Motor neuron (in vitro differentiated cells): Measurements from ENCODE around the gene SLC26A9. TPM values are rescaled to one million over a fixed set of nuclear protein-coding genes. Genes with fewer than 3 reads are reported as not detected.
A peak's percentile ranks its signal among the peaks of the same experiment; 100 is the strongest.

Source experiments
- ATAC-seq, 8 experiments: fragments of 200-7000 bp; cut with Tn5 transposase; replicated peaks in 6 of 8; 2 replicates each; pipeline ENCODE4 v1.8.0; 2021; ENCODE audit warnings: mild to moderate bottlenecking in 8 of 8, moderate library complexity in 8 of 8
- H3K27ac ChIP-seq, 2 donors: fragments of 250-450 bp; sonication (Bioruptor Pico); 2 replicates each; pipeline ENCODE4 v1.9.0; 2021; ENCODE audit warnings: antibody characterized with exemption in 2 of 2, mild to moderate bottlenecking in 2 of 2, moderate library complexity in 1 of 2
- H3K4me1 ChIP-seq, 2 donors: fragments of 250-450 bp; sonication (Bioruptor Pico); replicated peaks in 1 of 2; 2 replicates each; pipeline ENCODE4 v1.6.1; 2021; ENCODE audit warnings: antibody characterized with exemption in 2 of 2, mild to moderate bottlenecking in 2 of 2, moderate library complexity in 1 of 2
- H3K4me3 ChIP-seq, 5 donors: fragments of 250-450 bp; sonication (Bioruptor Pico); 2 replicates each; pipeline ENCODE4 v1.9.0; 2021; ENCODE audit warnings: antibody characterized with exemption in 5 of 5, mild to moderate bottlenecking in 5 of 5, moderate library complexity in 4 of 5
- WGBS, 10 experiments: fragments of 450-650 bp; shearing (Covaris generic); methylation state at CpG; one replicate each; pipeline ENCODE4 v1.0.0; 2022; 5-methylcytosine and 5-hydroxymethylcytosine counted together
- in situ Hi-C, 9 experiments: fragments of 400-800 bp; cut with MboI; loops; one replicate each; pipeline ENCODE4 v1.15.0; 2021; ENCODE audit warnings: low sequenced_read_pairs in 9 of 9, low pct_unique_long_range_greater_than_20kb in 2 of 9; ENCODE audit not compliant: unreplicated experiment in 9 of 9
- total RNA-seq, 8 experiments: library from RNA; unstranded; fragments of 300-600 nt; gene quantifications; 2 replicates each; pipeline versions ENCODE4 v1.2.3 to v1.2.4, GENCODE V29; 2022

The SLC26A9 gene
- total RNA-seq, 8 experiments from 2014 or later: 0.05 to 2.0 (median 0.33) TPM; not detected in 2

- no peak for ATAC-seq
- H3K4me1 ChIP-seq: peaks cover 10 to 11% of the 10 kb centered on the region in 2 donors
- in situ Hi-C loops: loop anchor here in 3 of 9 experiments (25.0 kb wide), 2 partner anchors 185 to 310 kb away; partner anchors contain the start of gene RAB29 (in 2 of the 3)
- no peak overlapping the region for H3K4me3 ChIP-seq
- H3K27ac ChIP-seq: no peak overlapping the region
- WGBS, 10 experiments: 62 to 100% (median 84%) methylated on average over 1 to 4 of the region's 4 CpGs; no CpG with 5 or more reads in 1 of the 10 experiments
Observed at GRCh38 chr1:205972081-205972480, 28.8 kb upstream of the SLC26A9 start.

GRCh38 chr1:205971082-205971481 lies 27.8 kb upstream of the SLC26A9 start:
- Histone ChIP-seq H3K4me3 (no peak overlapping the region), H3K27ac (no peak overlapping the region), H3K4me1 (peaks cover under 1% of the 10 kb centered on the region in 2 donors)
- WGBS, 10 experiments: 67 to 100% (median 78%) methylated on average over 1 to 4 of the region's 4 CpGs
- in situ Hi-C loops: loop anchor here in 3 of 9 experiments (25.0 kb wide), 2 partner anchors 184 to 309 kb away; partner anchors contain the start of gene RAB29 (in 2 of the 3)
- no peak for ATAC-seq

GRCh38 chr1:205970486-205970885 lies 27.2 kb upstream of the SLC26A9 start:
- peak in 2 of 8 experiments; percentile 29 to 64 for ATAC-seq
- Histone ChIP-seq H3K4me1 (peaks cover 4% of the 10 kb centered on the region in 2 donors), H3K27ac (no peak overlapping the region), H3K4me3 (no peak overlapping the region)
- in situ Hi-C loops: loop anchor here in 3 of 9 experiments (25.0 kb wide), 2 partner anchors 183 to 308 kb away; partner anchors contain the start of gene RAB29 (in 2 of the 3)
- WGBS, 10 experiments: 0 to 64% (median 33%) methylated on average over 1 of the region's 1 CpG; no CpG with 5 or more reads in 1 of the 10 experiments

- Histone ChIP-seq H3K27ac (no peak overlapping the region), H3K4me3 (no peak overlapping the region), H3K4me1 (peaks cover 9 to 13% of the 10 kb centered on the region in 2 donors)
- WGBS, 10 experiments: 40 to 100% (median 81%) methylated on average over 1 to 8 of the region's 8 CpGs; no CpG with 5 or more reads in 2 of the 10 experiments
- in situ Hi-C loops: loop anchor here in 3 of 9 experiments (25.0 kb wide), 2 partner anchors 182 to 307 kb away; partner anchors contain the start of gene RAB29 (in 2 of the 3)
- no peak for ATAC-seq
Observed at GRCh38 chr1:205969229-205969628, 26.0 kb upstream of the SLC26A9 start.

- WGBS, 10 experiments: 47 to 96% (median 76%) methylated on average over 2 to 10 of the region's 10 CpGs; no CpG with 5 or more reads in 1 of the 10 experiments
Observed at GRCh38 chr1:205967554-205968335, 24.5 kb upstream of the SLC26A9 start.

GRCh38 chr1:205965036-205965884 lies 22.0 kb upstream of the SLC26A9 start:
- WGBS, 10 experiments: 60 to 81% (median 65%) methylated on average over 3 to 5 of the region's 13 CpGs; no CpG with 5 or more reads in 6 of the 10 experiments
- ATAC-seq: peak; percentile 39 to 93 (median 74)
- H3K27ac ChIP-seq: no peak overlapping the region
- no peak overlapping the region for H3K4me3 ChIP-seq
- H3K4me1 ChIP-seq: peaks cover 13 to 21% of the 10 kb centered on the region in 2 donors
- in situ Hi-C loops: loop anchor here in 3 of 9 experiments (25.0 kb wide), 2 partner anchors 178 to 303 kb away; partner anchors contain the start of gene RAB29 (in 2 of the 3)

More at GRCh38 chr1:205967554-205968335, 24.5 kb upstream of the SLC26A9 start:
- Histone ChIP-seq H3K4me1 (peaks cover 9 to 13% of the 10 kb centered on the region in 2 donors), H3K27ac (no peak overlapping the region), H3K4me3 (no peak overlapping the region)
- ATAC-seq: no peak
- in situ Hi-C loops: loop anchor here in 3 of 9 experiments (25.0 kb wide), 2 partner anchors 180 to 305 kb away; partner anchors contain the start of gene RAB29 (in 2 of the 3)

- H3K4me1 ChIP-seq: peaks cover 13 to 21% of the 10 kb centered on the region in 2 donors
- ATAC-seq: peak in 2 of 8 experiments; percentile 20 to 24
- in situ Hi-C loops: loop anchor here in 3 of 9 experiments (25.0 kb wide), 2 partner anchors 176 to 301 kb away; partner anchors contain the start of gene RAB29 (in 2 of the 3)
- no peak overlapping the region for H3K4me3 ChIP-seq
- 53 to 96% (median 80%) methylated on average over 4 to 11 of the region's 16 CpGs; no CpG with 5 or more reads in 3 of the 10 experiments for WGBS, 10 experiments
- H3K27ac ChIP-seq: no peak overlapping the region
Observed at GRCh38 chr1:205963352-205964155, 20.3 kb upstream of the SLC26A9 start.

GRCh38 chr1:205962821-205963221 lies 19.6 kb upstream of the SLC26A9 start:
- in situ Hi-C loops: loop anchor here in 3 of 9 experiments (25.0 kb wide), 2 partner anchors 176 to 301 kb away; partner anchors contain the start of gene RAB29 (in 2 of the 3)
- 50 to 87% (median 68%) methylated on average over 1 to 5 of the region's 6 CpGs; no CpG with 5 or more reads in 4 of the 10 experiments for WGBS, 10 experiments
- no peak overlapping the region for H3K27ac ChIP-seq
- no peak overlapping the region for H3K4me3 ChIP-seq
- H3K4me1 ChIP-seq: peaks cover 13 to 21% of the 10 kb centered on the region in 2 donors
- no peak for ATAC-seq

- H3K4me1 ChIP-seq: peaks cover 13 to 21% of the 10 kb centered on the region in 2 donors
- 65 to 94% (median 89%) methylated on average over 3 to 8 of the region's 9 CpGs; no CpG with 5 or more reads in 4 of the 10 experiments for WGBS, 10 experiments
- in situ Hi-C loops: loop anchor here in 3 of 9 experiments (25.0 kb wide), 2 partner anchors 175 to 300 kb away; partner anchors contain the start of gene RAB29 (in 2 of the 3)
- no peak overlapping the region for H3K4me3 ChIP-seq
- no peak overlapping the region for H3K27ac ChIP-seq
- no peak for ATAC-seq
Observed at GRCh38 chr1:205961991-205962820, 18.9 kb upstream of the SLC26A9 start.

GRCh38 chr1:205961405-205961804 lies 18.1 kb upstream of the SLC26A9 start:
- peaks cover 13 to 21% of the 10 kb centered on the region in 2 donors for H3K4me1 ChIP-seq
- no peak overlapping the region for H3K4me3 ChIP-seq
- H3K27ac ChIP-seq: peak overlapping the region in 1 of 2 donors; percentile 41
- WGBS, 10 experiments: 0 to 18% (median 6%) methylated on average over 2 of the region's 2 CpGs; no CpG with 5 or more reads in 5 of the 10 experiments
- in situ Hi-C loops: loop anchor here in 3 of 9 experiments (25.0 kb wide), 2 partner anchors 174 to 299 kb away; partner anchors contain the start of gene RAB29 (in 2 of the 3)
- peak in 7 of 8 experiments; percentile 16 to 75 (median 55) for ATAC-seq
